Neuronal stem cell (in vitro differentiated cells): ENCODE measurements around the gene TCIRG1.

ENCODE experiments used
- DNase-seq: peaks from one replicate; pipeline ENCODE4 v3.0.0-alpha.2; 2013; ENCODE audit warnings: low spot score
- H2AFZ ChIP-seq: one replicate; pipeline ENCODE4 v1.6.1; 2013; ENCODE audit warnings: mild to moderate bottlenecking, low read length, inconsistent platforms
- H2AK5ac ChIP-seq: 2 replicates; pipeline ENCODE4 v1.6.1; 2013; ENCODE audit warnings: low read depth, mild to moderate bottlenecking, inconsistent platforms, low read length, moderate library complexity, mixed read lengths
- H2BK120ac ChIP-seq: 2 replicates; pipeline ENCODE4 v1.6.1; 2013; ENCODE audit warnings: low read depth, mild to moderate bottlenecking, inconsistent platforms, low read length, moderate library complexity, mixed read lengths
- H2BK12ac ChIP-seq: one replicate; pipeline ENCODE4 v1.6.1; 2013; ENCODE audit warnings: low read length, inconsistent platforms
- H2BK15ac ChIP-seq: 2 replicates; pipeline ENCODE4 v1.6.1; 2013; ENCODE audit warnings: mild to moderate bottlenecking, low read length, inconsistent platforms, mixed read lengths
- H2BK5ac ChIP-seq: one replicate; pipeline ENCODE4 v1.6.1; 2013; ENCODE audit warnings: inconsistent platforms, mild to moderate bottlenecking, low read length, moderate library complexity
- H3K14ac ChIP-seq: one replicate; pipeline ENCODE4 v1.6.1; 2013; ENCODE audit warnings: low read length, inconsistent platforms
- H3K18ac ChIP-seq: 2 replicates; pipeline ENCODE4 v1.6.1; 2013; ENCODE audit warnings: low read length, inconsistent platforms
- H3K23ac ChIP-seq: 2 replicates; pipeline ENCODE4 v1.6.1; 2013; ENCODE audit warnings: low read depth, mild to moderate bottlenecking, mixed read lengths, low read length, inconsistent platforms; ENCODE audit not compliant: poor library complexity
- H3K27ac ChIP-seq: replicated peaks from 3 replicates; pipeline ENCODE4 v1.5.1; 2013; ENCODE audit warnings: low read length, inconsistent platforms
- H3K27me3 ChIP-seq, 3 experiments: 2 replicates each; pipeline ENCODE4 v1.6.1; 2013; ENCODE audit warnings: low read length in 3 of 3, mild to moderate bottlenecking in 2 of 3, inconsistent platforms in 1 of 3, low read depth in 1 of 3, mixed read lengths in 1 of 3, moderate library complexity in 1 of 3; ENCODE audit not compliant: control insufficient read depth in 3 of 3, insufficient read depth in 3 of 3
- H3K36me3 ChIP-seq, 2 donors: replicated peaks in 1 of 2; 2 replicates each; pipeline ENCODE4 v1.6.1; 2013; ENCODE audit warnings: low read length in 2 of 2; ENCODE audit not compliant: control insufficient read depth in 2 of 2, insufficient read depth in 2 of 2
- H3K4ac ChIP-seq: 2 replicates; pipeline ENCODE4 v1.6.1; 2013; ENCODE audit warnings: inconsistent platforms, mild to moderate bottlenecking, low read length, moderate library complexity
- H3K4me1 ChIP-seq, 2 donors: 1 replicate in 1 of 2; 2 replicates in 1 of 2; pipeline ENCODE4 v1.6.1; 2013; ENCODE audit warnings: low read length in 2 of 2, low read depth in 1 of 2; ENCODE audit not compliant: control insufficient read depth in 2 of 2, insufficient read depth in 1 of 2
- H3K4me2 ChIP-seq: one replicate; pipeline ENCODE4 v1.6.1; 2013; ENCODE audit warnings: mild to moderate bottlenecking, low read length, inconsistent platforms; ENCODE audit not compliant: insufficient read depth, poor library complexity, severe bottlenecking
- H3K4me3 ChIP-seq, 2 donors: 2 replicates each; pipeline ENCODE4 v1.5.1; 2013; ENCODE audit warnings: low read length in 2 of 2, mild to moderate bottlenecking in 2 of 2, inconsistent platforms in 1 of 2, moderate library complexity in 1 of 2
- H3K79me1 ChIP-seq: one replicate; pipeline ENCODE4 v1.6.1; 2013; ENCODE audit warnings: low read depth, mild to moderate bottlenecking, inconsistent platforms, low read length, moderate library complexity
- H3K9ac ChIP-seq: one replicate; pipeline ENCODE4 v1.6.1; 2013; ENCODE audit warnings: mild to moderate bottlenecking, low read depth, low read length, inconsistent platforms; ENCODE audit not compliant: poor library complexity
- H3K9me3 ChIP-seq, 2 donors: replicated peaks in 1 of 2; 2 replicates each; pipeline versions ENCODE3 to v1.6.1; 2013; ENCODE audit warnings: low read length in 2 of 2, mild to moderate bottlenecking in 2 of 2, inconsistent platforms in 1 of 2, low read depth in 1 of 2, mixed read lengths in 1 of 2, moderate library complexity in 1 of 2; ENCODE audit not compliant: control insufficient read depth in 2 of 2, insufficient read depth in 1 of 2
- H4K8ac ChIP-seq: one replicate; pipeline ENCODE4 v1.6.1; 2013; ENCODE audit warnings: low read depth, mild to moderate bottlenecking, inconsistent platforms, low read length, moderate library complexity
- H4K91ac ChIP-seq: one replicate; pipeline ENCODE4 v1.6.1; 2013; ENCODE audit warnings: low read length, low read depth, mild to moderate bottlenecking, inconsistent platforms; ENCODE audit not compliant: poor library complexity
- WGBS, 2 donors: extraction: QIAGEN DNeasy Blood & Tissue Kit; methylation state at CpG; one replicate each; pipeline ENCODE4 v1.1.7; 2013; ENCODE audit warnings: missing lambda C conversion rate in 2 of 2, mixed read lengths in 1 of 2; ENCODE audit not compliant: insufficient read length in 2 of 2, insufficient replicate concordance in 1 of 2; ENCODE audit errors: extremely low coverage in 2 of 2; 5-methylcytosine and 5-hydroxymethylcytosine counted together

TCIRG1 gene

DNA sequence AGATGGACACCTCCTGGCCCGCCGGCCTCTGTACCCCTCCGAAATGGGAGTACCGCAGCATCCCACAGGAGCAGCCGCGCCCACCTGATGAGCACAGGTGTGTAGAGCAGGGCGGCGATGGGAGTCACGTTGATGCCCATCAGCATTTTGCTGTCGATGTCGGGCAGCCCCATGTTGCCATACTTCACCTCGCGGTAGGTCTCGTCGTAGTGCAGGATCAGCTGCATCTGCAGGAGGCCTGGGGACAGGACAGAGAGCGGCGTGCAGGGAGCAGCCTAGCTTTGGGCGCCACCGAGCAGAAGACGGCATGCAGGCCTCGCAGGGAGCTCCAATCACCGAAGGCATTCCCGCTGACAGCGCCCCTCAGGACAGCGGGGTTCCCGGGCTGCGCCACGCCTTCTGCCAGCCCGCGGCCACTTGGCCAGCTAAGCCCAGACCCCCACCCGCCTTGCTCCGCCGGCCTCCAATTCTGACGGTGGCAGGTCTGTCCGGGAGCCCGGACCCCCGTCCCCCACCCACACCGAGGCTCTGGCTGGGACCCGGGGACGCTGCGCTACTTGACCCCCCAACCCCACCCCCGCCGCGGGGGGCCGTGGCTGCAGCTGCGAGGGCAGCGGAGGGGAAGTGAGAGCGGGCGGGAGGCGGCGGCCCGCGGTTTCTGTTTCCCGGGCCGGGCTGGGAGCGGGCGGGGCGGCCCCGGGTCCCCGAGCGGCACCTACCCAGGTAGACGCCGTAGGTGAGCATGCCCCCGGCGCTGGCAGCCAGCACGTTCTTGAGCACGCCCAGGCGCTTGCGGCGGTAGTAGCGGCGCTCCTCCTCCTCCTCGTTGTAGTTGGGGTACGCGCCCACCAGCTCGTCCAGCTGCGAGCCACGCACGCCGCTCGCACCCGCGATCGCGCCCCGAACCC lies 35.6 kb upstream of the TCIRG1 start:
- H3K4me3 ChIP-seq = peak overlapping the region; percentile 37 to 86
- peaks cover 6% of the 10 kb centered on the region for H3K79me1 ChIP-seq
- no peaks in the 10 kb centered on the region for H3K36me3 ChIP-seq
- H2BK5ac ChIP-seq = no peak overlapping the region
- peak overlapping the region; percentile 56 for H2AK5ac ChIP-seq
- H3K18ac ChIP-seq = peak overlapping the region; percentile 95
- no peak overlapping the region for H3K4ac ChIP-seq
- peaks cover 0 to 12% (median 0%) of the 10 kb centered on the region in 3 experiments for H3K27me3 ChIP-seq
- no peak overlapping the region for H4K8ac ChIP-seq
- H2BK120ac ChIP-seq = no peak overlapping the region
- peaks cover 11 to 18% of the 10 kb centered on the region in 2 donors for H3K4me1 ChIP-seq
- peak overlapping the region; percentile 81 for H3K9ac ChIP-seq
- peak overlapping the region; percentile 71 for H2AFZ ChIP-seq
- peak overlapping the region; percentile 82 for H3K14ac ChIP-seq
- peak overlapping the region; percentile 94 for H3K4me2 ChIP-seq
- H2BK12ac ChIP-seq = no peak overlapping the region
- no peak for DNase-seq
- no peak overlapping the region for H4K91ac ChIP-seq
- no peaks in the 10 kb centered on the region for H3K9me3 ChIP-seq
- no peak overlapping the region for H3K27ac ChIP-seq
- no CpG with 5 or more reads among the region's 86 CpGs for WGBS, 2 donors
- peak overlapping the region; percentile 74 for H2BK15ac ChIP-seq
- peak overlapping the region; percentile 75 for H3K23ac ChIP-seq

DNA sequence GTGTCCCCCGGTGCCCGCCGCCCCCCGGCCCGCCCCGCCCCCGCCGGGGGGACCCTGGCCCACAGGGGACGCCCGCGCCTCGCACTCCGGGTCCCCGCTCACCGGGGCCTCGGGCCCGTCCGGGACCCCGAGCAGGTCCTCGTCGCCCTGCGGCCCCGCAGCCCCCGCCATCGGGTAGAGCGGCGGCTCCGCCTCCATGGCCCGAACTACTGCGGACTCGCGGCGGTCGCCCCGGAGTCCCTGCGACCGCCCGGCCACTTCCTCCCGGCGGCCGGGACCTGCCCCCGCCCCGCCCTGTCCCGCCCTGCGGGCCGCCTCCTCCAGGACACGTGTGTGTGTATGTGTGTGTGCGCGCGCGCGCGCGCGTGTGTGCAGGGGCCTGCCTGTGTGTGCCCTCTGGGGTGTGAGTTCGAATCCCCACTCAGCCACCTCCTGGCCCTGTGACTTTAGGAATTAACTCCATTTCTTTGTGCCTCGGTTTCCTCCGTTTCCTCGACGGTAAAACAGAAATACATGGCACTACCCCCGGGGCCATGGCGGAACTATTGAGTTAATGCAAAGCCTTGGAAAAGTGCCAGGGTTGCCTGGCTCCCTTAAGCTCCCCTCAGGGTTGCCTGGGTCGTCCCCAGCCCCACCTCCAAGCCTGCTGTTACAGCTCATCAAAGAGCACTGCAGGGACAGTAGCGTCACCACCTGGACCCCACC lies 34.8 kb upstream of the TCIRG1 start, which contains the start of gene UNC93B1:
TSS of gene UNC93B1 (minus strand) at position 252 of the 705 bp plus-strand sequence. CDS start at position 198, 54 bp downstream.
- DNase-seq = peak; percentile 47
- no CpG with 5 or more reads among the region's 64 CpGs for WGBS, 2 donors
- H2BK12ac ChIP-seq = peak within 1 kb of the TSS; percentile 99

DNA sequence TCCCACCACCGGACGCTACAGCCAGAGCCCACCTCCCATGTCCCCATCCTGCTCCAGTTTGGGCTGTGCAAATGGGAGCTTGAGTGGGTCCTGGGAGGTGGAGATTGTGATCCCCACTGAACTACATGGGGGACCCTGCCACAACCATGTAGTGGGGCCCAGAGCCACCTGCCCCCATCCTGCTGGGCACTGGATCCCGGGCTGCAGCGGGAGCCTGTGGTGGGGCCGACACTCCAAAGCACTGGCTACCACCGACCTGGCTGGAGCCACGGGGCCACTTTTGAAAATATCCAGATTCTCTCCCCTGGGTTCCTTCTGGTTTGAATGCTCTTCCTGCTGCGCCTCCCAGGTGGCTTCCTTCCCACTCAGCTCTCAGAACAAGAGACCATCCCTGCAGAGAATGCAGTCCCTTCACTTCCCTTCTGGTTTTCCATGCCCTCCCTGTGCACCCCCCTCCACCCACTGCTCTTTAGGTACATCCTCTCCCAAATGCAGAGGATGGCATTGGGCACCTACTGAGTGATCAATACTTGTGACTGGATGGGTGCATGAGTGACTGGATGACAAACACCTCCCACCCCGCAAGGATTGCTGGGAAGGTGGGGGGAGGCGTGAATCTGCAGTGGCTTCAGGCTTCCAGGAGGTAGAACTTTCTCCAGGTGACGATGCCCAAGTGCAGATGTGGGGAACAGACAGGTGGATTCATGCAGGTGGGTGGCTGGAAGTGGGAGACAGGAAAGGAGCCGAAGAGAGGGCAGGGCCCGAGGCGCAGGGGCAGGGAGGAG lies 34.1 kb upstream of the TCIRG1 start:
- Histone ChIP-seq H3K4me3 (peak overlapping the region; percentile 37 to 86), H3K4me1 (peaks cover 10 to 14% of the 10 kb centered on the region in 2 donors), H3K23ac (peak overlapping the region; percentile 95), H2AK5ac (peak overlapping the region; percentile 97), H4K91ac (peak overlapping the region; percentile 53), H3K27me3 (peaks cover 0 to 12% (median 0%) of the 10 kb centered on the region in 3 experiments), H3K27ac (no peak overlapping the region), H3K18ac (peak overlapping the region; percentile 89), H2BK120ac (peak overlapping the region; percentile 91), H2BK12ac (peak overlapping the region; percentile 99), H2BK5ac (no peak overlapping the region), H3K14ac (peak overlapping the region; percentile 89), H2AFZ (peak overlapping the region; percentile 71), H4K8ac (peak overlapping the region; percentile 65), H3K9me3 (no peaks in the 10 kb centered on the region), H3K4me2 (no peak overlapping the region), H3K36me3 (no peaks in the 10 kb centered on the region), H3K79me1 (peaks cover 6% of the 10 kb centered on the region), H3K9ac (peak overlapping the region; percentile 30), H2BK15ac (peak overlapping the region; percentile 100), H3K4ac (peak overlapping the region; percentile 58)
- no CpG with 5 or more reads among the region's 14 CpGs for WGBS, 2 donors
- DNase-seq = no peak

More for the DNA sequence above, 34.8 kb upstream of the TCIRG1 start, which contains the start of gene UNC93B1:
- Histone ChIP-seq H3K23ac (peak within 1 kb of the TSS; percentile 95), H3K9ac (peak within 1 kb of the TSS; percentile 81), H3K4me2 (peak within 1 kb of the TSS; percentile 94), H3K27ac (no peak within 1 kb of the TSS), H4K91ac (peak within 1 kb of the TSS; percentile 53), H3K27me3 (peaks cover 0 to 12% (median 0%) of the 10 kb centered on the region in 3 experiments), H3K36me3 (no peaks in the 10 kb centered on the region), H3K4me3 (peak within 1 kb of the TSS; percentile 37 to 86), H3K79me1 (peaks cover 6% of the 10 kb centered on the region), H2BK15ac (peak within 1 kb of the TSS; percentile 100), H4K8ac (peak within 1 kb of the TSS; percentile 65), H3K9me3 (no peaks in the 10 kb centered on the region), H3K18ac (peak within 1 kb of the TSS; percentile 95), H2AFZ (peak within 1 kb of the TSS; percentile 71), H2AK5ac (peak within 1 kb of the TSS; percentile 97), H2BK5ac (no peak within 1 kb of the TSS), H3K4me1 (peaks cover 11 to 18% of the 10 kb centered on the region in 2 donors), H2BK120ac (peak within 1 kb of the TSS; percentile 91), H3K4ac (peak within 1 kb of the TSS; percentile 58), H3K14ac (peak within 1 kb of the TSS; percentile 89)
